Osteoblast (primary cell): ENCODE results near the gene ZBTB40. TPM values are rescaled to one million over a fixed set of nuclear protein-coding genes. Genes with fewer than 3 reads are reported as not detected.

Experiments
- DNase-seq: peaks from one replicate; pipeline ENCODE4 v3.0.0; 2011; ENCODE audit warnings: low spot score, mixed read lengths; ENCODE audit not compliant: insufficient read length; ENCODE audit errors: missing footprints
- H2AFZ ChIP-seq: 2 replicates; pipeline ENCODE4 v1.6.0; 2011; ENCODE audit warnings: mild to moderate bottlenecking, low read length
- H3K27ac ChIP-seq: 2 replicates; pipeline ENCODE4 v1.5.1; 2011; ENCODE audit warnings: mild to moderate bottlenecking, low read depth, low read length, moderate library complexity
- H3K27me3 ChIP-seq: 2 replicates; pipeline ENCODE4 v1.6.0; 2012; ENCODE audit warnings: mild to moderate bottlenecking, control low read depth, inconsistent platforms, low read length, moderate library complexity; ENCODE audit not compliant: insufficient read depth
- H3K36me3 ChIP-seq: 2 replicates; pipeline ENCODE4 v1.5.1; 2011; ENCODE audit warnings: mild to moderate bottlenecking, low read length, control low read depth, moderate library complexity; ENCODE audit not compliant: insufficient read depth
- H3K4me1 ChIP-seq: 2 replicates; pipeline ENCODE4 v1.5.1; 2011; ENCODE audit warnings: mild to moderate bottlenecking, low read length, control low read depth, moderate library complexity; ENCODE audit not compliant: insufficient read depth
- H3K4me2 ChIP-seq: 2 replicates; pipeline ENCODE4 v1.6.0; 2011; ENCODE audit warnings: mild to moderate bottlenecking, low read length; ENCODE audit not compliant: insufficient read depth
- H3K4me3 ChIP-seq: fragments of 200-600 bp; sonication (generic); 3 replicates; pipeline ENCODE4 v1.5.1; 2012; ENCODE audit warnings: mild to moderate bottlenecking, low read length, inconsistent platforms; ENCODE audit not compliant: insufficient read depth
- H3K79me2 ChIP-seq: 2 replicates; pipeline ENCODE4 v1.6.0; 2012; ENCODE audit warnings: mild to moderate bottlenecking, low read length, control low read depth, inconsistent platforms; ENCODE audit not compliant: insufficient read depth
- H3K9me3 ChIP-seq: 2 replicates; pipeline ENCODE4 v1.5.1; 2011; ENCODE audit warnings: low read depth, low read length, control low read depth
- H4K20me1 ChIP-seq: 2 replicates; pipeline ENCODE4 v1.6.0; 2012; ENCODE audit warnings: mild to moderate bottlenecking, low read length, control low read depth; ENCODE audit not compliant: insufficient read depth
- total RNA-seq: library from RNA; depleted of rRNA; stranded (reverse); fragments of >200 nt; gene quantifications from 2 replicates; pipeline ENCODE4 v1.2.3, GENCODE V29; 2012
- TF ChIP-seq, protein P1 (sequence below): IDR thresholded peaks from 2 replicates; pipeline ENCODE4 v1.5.1; 2011; ENCODE audit warnings: mild to moderate bottlenecking, low read depth, low read length, moderate library complexity; ENCODE audit errors: extremely low read depth

The ZBTB40 gene
- total RNA-seq, 1 donor, result 16.3 TPM

DNA sequence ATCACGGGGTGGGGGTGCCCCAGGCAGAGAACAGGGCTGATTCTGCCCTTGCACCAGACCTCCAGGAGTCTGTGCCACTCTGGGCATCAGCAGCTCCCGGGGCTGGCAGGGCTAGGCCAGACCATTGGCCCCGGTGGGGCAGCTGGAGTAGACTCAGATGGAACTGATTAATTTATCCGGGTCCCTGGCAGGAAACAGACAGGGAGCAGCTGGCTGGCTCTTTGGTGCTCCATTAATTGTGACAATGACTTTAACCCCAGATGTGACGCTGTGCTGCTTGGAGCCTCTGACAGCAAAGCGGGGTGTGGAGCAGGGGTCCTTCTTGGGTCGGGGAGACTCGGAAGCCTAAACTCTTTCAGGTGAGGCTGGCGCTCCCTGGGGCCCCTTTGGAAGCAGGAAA is 121.2 kb downstream of the ZBTB40 start:
- DNase-seq, result no peak
- no peak overlapping the region for H3K4me2 ChIP-seq
- H3K9me3 ChIP-seq, result no peaks in the 10 kb centered on the region
- H3K4me1 ChIP-seq, result no peaks in the 10 kb centered on the region
- no peak overlapping the region for H3K27ac ChIP-seq
- no peaks in the 10 kb centered on the region for H4K20me1 ChIP-seq
- H3K79me2 ChIP-seq, result no peaks in the 10 kb centered on the region
- no peaks in the 10 kb centered on the region for H3K36me3 ChIP-seq
- H3K4me3 ChIP-seq, result no peak overlapping the region
- peaks cover 9% of the 10 kb centered on the region for H3K27me3 ChIP-seq
- no peak overlapping the region for H2AFZ ChIP-seq
- TF ChIP-seq, protein P1, sequence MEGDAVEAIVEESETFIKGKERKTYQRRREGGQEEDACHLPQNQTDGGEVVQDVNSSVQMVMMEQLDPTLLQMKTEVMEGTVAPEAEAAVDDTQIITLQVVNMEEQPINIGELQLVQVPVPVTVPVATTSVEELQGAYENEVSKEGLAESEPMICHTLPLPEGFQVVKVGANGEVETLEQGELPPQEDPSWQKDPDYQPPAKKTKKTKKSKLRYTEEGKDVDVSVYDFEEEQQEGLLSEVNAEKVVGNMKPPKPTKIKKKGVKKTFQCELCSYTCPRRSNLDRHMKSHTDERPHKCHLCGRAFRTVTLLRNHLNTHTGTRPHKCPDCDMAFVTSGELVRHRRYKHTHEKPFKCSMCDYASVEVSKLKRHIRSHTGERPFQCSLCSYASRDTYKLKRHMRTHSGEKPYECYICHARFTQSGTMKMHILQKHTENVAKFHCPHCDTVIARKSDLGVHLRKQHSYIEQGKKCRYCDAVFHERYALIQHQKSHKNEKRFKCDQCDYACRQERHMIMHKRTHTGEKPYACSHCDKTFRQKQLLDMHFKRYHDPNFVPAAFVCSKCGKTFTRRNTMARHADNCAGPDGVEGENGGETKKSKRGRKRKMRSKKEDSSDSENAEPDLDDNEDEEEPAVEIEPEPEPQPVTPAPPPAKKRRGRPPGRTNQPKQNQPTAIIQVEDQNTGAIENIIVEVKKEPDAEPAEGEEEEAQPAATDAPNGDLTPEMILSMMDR, result no peak

DNA sequence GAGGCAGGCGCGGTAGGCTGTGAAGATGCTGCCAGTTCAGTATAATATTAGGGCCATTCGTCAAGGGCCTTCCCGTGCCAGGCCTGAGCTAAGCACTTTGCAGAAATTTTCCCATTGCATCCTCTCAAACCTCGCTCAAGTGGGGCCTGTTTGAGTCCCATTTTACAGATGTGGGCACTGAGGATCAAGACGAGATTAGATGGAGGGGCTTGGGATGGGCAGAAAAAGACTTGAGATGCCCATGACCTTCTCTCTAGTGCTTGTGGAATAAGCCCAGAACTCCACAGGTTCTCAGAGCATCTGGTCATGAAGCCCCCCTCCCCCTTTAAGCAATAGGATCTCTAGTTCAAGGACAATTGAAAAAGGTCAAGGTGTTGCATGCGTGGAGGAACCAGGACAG is 121.6 kb downstream of the ZBTB40 start:
- H3K27me3 ChIP-seq, result peaks cover 9% of the 10 kb centered on the region
- H3K79me2 ChIP-seq, result no peaks in the 10 kb centered on the region
- no peak for DNase-seq
- H2AFZ ChIP-seq, result no peak overlapping the region
- H3K9me3 ChIP-seq, result no peaks in the 10 kb centered on the region
- no peaks in the 10 kb centered on the region for H3K36me3 ChIP-seq
- no peaks in the 10 kb centered on the region for H3K4me1 ChIP-seq
- H4K20me1 ChIP-seq, result no peaks in the 10 kb centered on the region
- H3K4me3 ChIP-seq, result no peak overlapping the region
- TF ChIP-seq, protein P1, result no peak
- no peak overlapping the region for H3K4me2 ChIP-seq
- no peak overlapping the region for H3K27ac ChIP-seq

DNA sequence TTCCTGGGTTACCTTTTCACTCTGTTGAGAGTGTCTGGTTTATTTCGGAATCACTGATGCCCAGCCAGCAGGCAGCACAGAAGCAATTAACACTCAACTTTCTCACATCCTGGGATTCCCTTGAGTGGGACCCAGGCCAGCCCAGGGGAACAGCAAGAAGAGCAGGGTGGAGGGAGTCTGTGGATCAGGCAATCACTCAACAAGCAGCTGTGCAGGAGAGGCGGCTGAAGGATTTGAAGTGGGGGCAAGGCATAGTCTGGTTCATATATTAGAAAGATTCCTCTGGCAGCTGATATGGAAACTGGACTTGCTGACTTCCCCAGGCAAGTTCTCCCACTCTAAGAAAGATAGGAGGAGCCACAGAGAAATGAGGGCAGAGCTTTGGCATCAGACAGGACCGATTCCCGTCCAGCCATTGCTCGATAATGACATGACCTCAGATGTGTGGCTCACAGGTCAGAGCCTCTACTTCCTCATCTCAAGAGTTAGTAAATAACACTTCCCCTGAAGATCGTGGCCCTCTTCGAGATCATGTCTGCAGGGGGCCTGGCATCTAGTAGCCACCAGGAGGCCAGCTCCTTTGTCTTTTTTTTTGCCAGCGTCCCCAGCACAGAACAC is 124.0 kb downstream of the ZBTB40 start:
- no peaks in the 10 kb centered on the region for H3K4me1 ChIP-seq
- no peak overlapping the region for H3K4me3 ChIP-seq
- DNase-seq, result no peak
- H3K4me2 ChIP-seq, result no peak overlapping the region
- H4K20me1 ChIP-seq, result no peaks in the 10 kb centered on the region
- TF ChIP-seq, protein P1, result no peak
- no peaks in the 10 kb centered on the region for H3K79me2 ChIP-seq
- H3K27me3 ChIP-seq, result peaks cover 9% of the 10 kb centered on the region
- H3K27ac ChIP-seq, result no peak overlapping the region
- no peaks in the 10 kb centered on the region for H3K36me3 ChIP-seq
- H3K9me3 ChIP-seq, result no peaks in the 10 kb centered on the region
- no peak overlapping the region for H2AFZ ChIP-seq

DNA sequence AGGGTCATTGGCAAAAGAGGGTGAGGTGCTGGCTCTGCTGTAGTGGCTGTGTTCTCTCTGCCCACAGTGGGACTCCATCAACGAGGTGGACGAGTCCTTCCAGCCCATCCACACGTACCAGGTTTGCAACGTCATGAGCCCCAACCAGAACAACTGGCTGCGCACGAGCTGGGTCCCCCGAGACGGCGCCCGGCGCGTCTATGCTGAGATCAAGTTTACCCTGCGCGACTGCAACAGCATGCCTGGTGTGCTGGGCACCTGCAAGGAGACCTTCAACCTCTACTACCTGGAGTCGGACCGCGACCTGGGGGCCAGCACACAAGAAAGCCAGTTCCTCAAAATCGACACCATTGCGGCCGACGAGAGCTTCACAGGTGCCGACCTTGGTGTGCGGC is 124.5 kb downstream of the ZBTB40 start:
- no peak overlapping the region for H3K4me2 ChIP-seq
- no peak overlapping the region for H3K27ac ChIP-seq
- H3K79me2 ChIP-seq, result no peaks in the 10 kb centered on the region
- no peaks in the 10 kb centered on the region for H3K36me3 ChIP-seq
- H3K9me3 ChIP-seq, result no peaks in the 10 kb centered on the region
- TF ChIP-seq, protein P1, result no peak
- peaks cover 9% of the 10 kb centered on the region for H3K27me3 ChIP-seq
- no peaks in the 10 kb centered on the region for H4K20me1 ChIP-seq
- no peak overlapping the region for H2AFZ ChIP-seq
- H3K4me3 ChIP-seq, result no peak overlapping the region
- DNase-seq, result no peak
- no peaks in the 10 kb centered on the region for H3K4me1 ChIP-seq
